Kidney capillary endothelial cell (primary cell): Measurements from ENCODE around the gene DGUOK.

Experiments used
- DNase-seq: peaks from one replicate; pipeline ENCODE4 v3.0.0-alpha.2; 2018; ENCODE audit warnings: low spot score

Gene DGUOK

DNA sequence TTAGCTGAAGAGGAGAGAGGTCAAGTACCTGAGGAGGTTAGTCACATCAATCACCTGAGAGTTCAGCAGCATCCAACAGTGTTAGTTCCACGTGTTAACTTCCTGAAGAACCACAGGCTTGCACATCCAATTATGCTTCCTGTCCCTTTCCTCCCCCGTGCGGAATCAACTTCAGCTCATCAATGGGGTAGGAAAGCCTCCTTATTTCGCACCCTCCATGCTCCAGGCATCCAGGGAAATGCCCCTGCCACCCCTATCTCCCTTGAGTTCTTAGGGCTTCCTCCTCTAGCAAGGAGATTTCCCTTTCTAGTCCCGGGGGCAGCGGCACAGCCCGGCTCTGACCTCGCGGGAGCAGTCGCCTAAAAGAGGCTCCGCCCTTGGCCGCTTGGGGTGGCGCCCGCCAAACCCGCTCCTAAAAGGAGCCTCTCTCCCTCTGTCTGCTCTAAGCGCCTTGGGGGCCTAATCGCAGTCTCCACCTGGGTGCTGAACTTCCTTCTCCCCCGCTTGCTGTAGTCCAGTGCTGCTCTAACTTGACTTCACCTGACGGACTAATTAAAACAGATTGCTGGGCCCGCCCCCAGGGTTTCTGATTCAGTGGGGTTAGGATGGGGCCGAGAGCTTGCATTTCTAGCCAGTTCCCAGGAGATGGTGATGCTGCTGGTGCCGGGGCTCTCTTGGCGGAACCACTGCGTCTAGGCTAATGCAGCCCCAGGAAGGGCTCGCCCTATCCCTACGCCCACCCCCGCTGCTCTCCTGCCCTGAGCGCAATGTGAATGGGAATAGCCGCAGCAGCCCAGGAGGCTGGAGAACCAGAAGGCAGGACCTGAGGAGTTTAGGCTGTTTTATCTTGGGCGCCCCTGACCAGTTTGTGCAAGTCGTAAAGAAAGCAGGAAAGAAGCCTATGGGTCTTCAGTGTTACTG lies 54.7 kb downstream of the DGUOK start:
- no peak for DNase-seq

DNA sequence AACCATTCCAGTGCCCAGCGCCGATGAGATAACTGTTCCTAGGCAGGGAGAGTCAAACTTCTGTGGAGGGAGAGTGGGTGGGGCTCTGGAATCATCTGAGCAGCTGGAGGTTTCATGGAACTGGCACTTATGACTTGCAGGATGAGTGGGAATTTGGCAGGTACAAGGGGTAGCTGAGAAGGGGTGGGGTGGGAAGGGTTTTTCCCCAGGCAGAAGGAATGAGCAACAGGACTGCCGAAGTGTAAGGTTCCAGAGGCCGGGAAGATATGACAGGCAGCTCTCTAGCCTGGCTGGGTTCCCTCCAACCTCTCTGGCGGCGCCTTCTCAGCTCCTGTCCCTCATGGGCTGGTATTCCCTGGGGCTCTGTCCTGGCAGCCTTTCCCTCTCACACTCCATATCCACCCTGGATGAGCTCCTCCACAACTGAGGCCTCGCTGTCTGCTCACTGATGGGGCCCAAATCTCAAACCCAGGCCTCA lies 55.5 kb downstream of the DGUOK start:
- no peak for DNase-seq

DNA sequence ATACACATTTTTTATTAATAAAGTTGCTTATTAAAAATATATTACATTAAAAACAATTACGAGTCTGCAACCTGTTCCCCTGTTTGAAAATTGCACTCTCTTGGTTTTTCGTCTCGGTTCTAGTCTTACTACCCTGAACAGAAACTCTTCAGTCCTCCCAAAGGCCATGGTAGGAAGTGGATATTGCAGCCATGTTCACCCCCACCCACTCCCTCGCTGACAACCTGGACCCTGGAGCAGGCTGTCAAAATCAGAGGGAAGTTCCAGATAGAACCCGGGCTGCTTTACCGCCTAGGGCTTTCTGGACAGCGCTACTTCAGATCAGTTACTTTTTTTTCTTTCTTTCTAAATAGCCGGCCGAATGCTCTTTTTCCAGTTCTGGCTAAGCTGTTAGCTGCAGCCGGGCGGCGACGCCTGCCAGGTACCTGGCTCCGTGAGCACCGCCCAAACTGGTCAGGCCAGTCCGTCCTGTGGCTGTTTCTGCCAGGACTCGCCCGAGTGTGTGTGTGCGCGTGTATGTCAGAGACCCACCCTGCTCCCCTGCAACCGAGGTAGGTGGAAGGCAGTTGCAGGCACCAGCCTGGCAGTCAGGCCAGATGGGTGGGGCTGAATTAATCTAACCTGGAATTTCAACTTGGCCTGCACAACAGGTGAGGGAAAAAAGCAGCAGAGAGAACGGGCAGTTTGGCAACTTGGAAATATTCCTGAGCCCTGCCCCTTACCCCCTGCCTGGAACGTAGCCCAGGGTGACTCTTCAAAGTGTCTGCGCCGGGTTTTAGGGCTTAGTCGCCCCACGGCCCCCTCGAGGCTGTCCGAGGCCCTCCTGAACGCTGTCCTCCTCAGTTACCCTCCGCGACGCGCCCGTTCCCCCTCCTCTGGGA lies 56.9 kb downstream of the DGUOK start:
- no peak for DNase-seq

GRCh38 chr2:73984203-73984921 lies 57.7 kb downstream of the DGUOK start, which contains the start of gene TET3:
Gene TET3 (plus strand): TSS chr2:73984910. CDS start chr2:73986404, 1,494 bp downstream.
- DNase-seq: no peak

DNA sequence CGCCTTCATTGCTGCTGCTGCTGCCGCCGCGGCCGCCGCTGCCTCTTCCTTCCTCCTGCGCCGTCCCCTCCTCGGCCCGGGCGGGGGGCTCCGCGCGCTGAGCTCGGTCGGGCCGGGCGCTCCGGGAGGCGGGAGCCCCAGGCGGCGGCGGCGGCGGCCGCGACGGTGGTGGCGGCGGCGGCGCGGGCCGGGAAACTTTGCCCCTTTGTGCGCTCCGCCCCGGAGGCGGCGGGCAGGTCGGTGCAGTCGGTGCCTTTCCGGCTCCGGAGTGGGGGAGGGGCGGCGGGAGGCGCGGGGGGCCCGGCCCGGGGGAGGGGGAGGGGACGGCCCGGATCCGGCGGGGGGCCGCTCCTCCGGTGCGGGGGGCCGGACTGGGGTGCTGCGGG lies 58.2 kb downstream of the DGUOK start:
- no peak for DNase-seq

DNA sequence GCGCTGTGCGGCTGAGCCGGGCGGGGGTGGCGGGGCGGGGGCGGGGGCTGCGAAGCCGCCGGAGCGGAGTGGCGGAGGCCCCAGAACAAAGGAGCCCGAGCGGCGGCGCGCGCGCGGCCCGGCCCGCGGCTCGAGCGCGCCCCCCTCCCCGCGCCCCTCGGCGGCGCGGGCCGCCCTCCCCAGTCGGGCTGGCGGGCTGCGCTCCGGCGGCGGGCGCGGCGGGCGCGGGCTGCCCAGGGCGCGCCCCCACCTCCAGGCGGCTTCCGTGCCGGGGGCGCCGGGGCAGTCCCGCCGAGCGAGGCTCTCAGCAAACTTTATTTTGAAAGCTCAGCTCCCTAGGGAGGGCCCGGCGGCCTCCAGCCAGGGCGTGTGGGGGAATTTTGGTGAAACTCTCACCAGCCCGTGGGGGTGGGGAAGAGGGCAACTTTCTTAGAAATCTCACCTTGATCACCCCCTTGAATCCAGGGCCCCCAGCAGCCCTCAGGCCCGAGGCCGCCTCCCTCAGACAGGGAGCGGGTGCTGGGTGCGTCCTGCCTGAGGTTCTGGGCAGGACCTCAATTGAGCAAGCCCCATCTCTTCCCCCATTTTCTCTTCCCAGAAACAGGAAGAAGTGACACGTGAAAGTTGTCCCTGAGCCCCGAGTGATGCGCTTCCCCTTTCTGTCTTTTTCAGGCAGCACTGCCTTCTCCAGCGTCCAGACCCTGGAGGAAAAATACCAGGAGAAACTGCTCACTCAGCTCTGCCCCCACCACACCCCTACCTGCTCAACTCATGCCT lies 58.8 kb downstream of the DGUOK start:
- DNase-seq: no peak

DNA sequence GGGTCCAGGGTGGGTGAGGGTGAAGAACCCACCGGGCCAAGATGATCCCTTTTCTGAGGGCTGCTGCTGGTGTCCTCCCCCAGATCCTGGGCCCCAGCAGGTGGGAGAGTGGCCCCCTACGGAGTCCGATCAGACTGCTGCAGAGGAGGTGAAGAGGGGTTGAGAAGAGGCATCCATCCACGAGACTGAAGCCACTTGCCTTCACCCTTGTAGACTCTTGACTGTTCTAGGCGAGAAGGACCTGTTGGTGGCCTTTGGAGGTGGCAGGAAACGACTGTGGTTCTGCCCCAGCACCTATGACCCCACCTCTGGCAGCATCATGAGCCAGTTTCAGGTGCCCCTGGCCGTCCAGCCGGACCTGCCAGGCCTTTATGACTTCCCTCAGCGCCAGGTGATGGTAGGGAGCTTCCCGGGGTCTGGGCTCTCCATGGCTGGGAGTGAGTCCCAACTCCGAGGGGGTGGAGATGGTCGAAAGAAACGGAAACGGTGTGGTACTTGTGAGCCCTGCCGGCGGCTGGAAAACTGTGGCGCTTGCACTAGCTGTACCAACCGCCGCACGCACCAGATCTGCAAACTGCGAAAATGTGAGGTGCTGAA lies 59.5 kb downstream of the DGUOK start:
- DNase-seq: no peak

DNA sequence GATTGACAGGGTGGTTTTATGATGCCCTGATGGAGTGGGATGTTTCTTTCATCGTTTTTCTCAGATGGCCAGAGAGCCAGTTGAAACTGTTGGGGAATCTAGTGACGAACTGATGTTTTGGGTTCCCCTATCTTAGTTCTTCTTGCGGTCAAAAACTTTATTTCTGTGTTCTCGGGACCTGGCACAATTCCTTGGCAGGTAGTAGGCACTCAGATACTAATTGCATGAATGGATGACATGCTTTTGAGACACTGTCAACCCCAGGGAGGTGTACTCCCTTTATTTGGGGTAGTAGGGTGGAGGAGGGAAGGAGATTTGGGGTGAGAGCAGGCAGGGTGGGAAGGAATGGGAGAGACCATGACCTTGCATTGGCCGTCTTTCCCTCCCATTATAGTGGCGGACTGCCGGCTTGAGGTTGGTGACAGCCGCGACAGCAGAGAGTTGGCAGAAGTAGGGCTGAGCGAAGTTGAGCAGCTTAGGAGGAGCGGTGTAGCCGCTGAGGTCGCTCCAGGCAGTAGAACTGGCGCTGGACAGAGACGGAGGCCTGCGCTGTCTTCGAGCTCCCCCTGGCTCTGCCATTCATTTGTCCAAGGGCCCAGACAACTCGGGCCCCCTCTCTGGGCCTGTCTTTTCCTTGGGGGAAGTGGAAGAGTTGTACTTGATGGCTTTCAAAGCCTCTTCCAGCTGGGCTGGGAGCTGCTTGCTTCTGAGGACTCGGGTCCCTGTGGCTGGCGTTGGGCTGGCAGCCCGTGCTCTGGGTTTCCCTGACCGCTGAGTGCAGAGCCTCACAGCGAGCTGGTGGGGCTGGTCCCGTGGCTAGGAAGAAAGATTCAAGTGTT lies 60.6 kb downstream of the DGUOK start:
- DNase-seq: no peak

GRCh38 chr2:73987948-73988700 lies 61.4 kb downstream of the DGUOK start:
- DNase-seq: no peak

DNA sequence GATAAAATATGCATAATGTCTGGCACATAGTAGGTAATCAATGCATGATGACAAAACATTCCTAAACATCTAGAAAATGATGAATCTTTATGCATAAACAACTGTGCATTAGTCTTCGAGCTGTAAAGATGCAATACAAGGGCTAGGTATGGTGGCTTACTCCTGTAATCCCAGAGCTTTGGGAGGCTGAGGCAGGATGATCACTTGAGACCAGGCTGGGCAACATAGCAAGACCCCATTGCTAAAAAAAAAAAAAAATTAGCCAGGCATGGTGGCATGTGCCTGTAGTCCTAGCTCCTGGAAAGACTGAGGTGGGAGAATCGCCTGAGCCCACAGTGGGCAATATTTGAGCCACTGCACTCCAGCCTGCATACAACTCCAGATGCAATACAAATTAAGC lies 63.3 kb downstream of the DGUOK start:
- DNase-seq: no peak

DNA sequence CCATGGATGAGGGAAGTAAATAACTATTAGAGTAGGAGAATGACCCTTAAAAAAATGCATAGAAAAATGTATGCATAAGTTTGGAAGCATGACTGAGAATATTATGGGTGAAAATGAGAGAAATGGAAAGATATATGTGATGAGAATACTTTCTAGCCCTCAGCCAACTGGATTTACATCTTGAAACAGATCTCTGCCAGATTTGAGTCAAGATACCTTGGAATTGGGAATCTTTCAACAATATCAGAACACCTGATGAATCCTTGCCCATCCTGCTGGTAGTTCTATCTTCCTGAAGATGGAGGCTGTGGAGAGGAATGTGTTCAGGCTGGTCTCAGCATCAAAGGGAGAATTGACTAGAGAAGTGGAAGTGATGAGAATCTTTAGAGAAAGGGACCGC lies 63.9 kb downstream of the DGUOK start:
- DNase-seq: no peak

DNA sequence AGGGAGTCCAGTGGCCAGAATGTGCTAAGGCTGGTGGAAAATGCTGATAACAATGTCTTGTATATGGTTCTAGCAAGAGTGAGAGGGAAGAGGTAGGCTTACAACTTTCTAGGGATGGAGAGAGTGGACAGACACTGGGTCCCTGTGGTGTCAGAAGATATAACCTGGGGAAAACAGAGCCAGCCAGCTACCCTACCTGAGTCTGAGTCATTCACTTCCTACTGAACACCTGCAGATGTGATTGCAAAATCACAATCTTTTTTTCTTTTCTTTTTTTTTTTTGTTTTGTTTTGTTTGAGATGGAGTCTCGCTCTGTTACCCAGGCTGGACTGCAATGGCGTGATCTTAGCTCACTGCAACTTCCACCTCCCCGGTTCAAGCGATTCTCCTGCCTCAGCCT lies 65.4 kb downstream of the DGUOK start:
- no peak for DNase-seq

DNA sequence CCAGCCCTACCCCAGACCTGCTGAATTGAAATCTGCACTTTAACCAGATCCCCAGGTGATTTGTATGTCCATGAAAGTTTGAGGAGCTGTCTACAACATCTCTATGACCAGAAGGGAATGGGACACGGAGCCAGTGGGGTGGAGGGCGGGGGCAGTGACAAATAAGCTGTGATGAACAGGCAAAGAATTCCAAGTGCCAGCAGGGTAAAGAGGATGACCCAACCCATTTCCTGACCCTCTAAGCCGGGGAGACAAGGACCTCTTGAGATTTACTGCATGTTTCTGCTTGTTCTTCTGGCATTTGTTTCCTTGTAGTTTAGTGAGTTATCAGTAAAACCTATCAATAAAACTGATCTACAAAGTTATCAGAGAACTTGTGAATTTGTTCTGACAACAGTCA lies 66.7 kb downstream of the DGUOK start:
- no peak for DNase-seq

GRCh38 chr2:73993778-73994177 lies 67.1 kb downstream of the DGUOK start:
- no peak for DNase-seq

DNA sequence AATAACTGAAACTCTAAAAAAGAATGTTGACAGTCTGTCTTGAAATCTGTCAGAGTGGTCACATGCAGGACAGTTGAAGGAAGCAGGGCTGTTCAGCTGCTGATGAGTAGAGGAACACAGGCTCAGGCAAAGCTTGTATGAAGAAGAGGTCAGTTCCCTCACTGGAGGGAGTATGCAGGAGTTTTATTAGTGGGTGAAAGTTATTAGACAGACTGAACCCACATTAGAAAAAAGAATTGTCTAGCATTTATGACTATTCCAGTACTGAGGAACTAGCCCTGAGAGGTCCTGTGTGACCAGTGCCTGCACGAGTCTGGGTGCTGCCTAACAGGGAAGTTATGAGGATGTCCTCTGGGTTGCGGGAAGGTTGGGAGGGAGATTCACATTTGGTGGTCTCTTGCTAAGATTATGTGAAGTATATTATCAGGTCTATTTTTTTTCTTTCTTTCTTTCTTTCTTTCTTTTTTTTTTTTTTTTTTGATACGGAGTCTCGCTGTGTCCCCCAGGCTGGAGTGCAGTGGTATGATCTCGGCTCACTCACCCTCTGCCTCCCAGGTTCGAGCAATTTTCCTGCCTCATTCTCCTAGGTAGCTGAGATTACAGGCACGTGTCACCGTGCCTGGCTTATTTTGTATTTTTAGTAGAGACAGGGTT lies 67.6 kb downstream of the DGUOK start:
- no peak for DNase-seq

DNA sequence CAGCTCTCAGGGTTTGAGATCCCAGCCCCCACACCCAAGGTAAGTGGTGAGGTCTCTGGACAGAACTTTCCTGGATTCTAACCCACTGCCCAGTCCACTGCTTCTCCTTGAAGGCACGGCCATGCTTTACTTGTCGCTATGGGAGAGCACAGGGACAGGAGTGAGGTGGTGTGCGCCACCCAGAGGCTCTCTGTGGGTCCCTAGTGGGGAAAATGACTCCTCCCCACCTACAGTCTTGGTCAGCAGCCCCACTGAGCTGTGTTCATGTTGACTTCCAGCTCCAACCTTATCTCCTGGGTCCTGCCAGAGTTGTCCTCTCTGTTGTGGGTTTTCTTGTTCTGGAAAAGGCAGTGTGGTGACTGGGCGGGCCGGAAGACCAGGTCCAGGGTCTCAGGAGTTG lies 69.1 kb downstream of the DGUOK start:
- no peak for DNase-seq

- DNase-seq: no peak
These were observed 71.1 kb downstream of the DGUOK start for GRCh38 chr2:73997813-73998212.

DNA sequence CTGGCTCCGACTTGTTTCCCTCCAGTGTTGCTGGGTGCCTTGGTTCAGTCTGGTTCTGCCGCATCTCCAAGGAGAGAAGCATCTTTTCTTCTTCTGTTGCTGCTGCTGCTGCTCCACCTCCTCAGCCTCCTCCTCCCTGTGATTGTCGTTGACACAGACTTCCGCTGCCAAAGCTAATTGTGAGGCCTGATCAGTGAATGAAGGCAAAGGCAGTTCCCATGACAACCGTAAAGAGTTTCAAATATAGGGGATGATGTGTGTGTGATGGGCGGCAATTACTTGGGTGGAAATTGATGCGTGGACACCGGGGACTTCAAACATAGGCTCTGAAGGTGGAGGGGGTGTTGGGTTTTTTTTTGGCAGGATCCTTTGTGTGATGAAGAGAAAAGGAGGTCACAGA lies 71.8 kb downstream of the DGUOK start:
- no peak for DNase-seq

GRCh38 chr2:73998933-73999332 lies 72.3 kb downstream of the DGUOK start:
- DNase-seq: no peak
